ENCODE data around the gene SCTR. TPM values are rescaled to one million over a fixed set of nuclear protein-coding genes. Genes with fewer than 3 reads are reported as not detected.

SCTR gene
- total RNA-seq, 1 donor from 2014 or later = 1.9 TPM

GRCh38 chr2:119465687-119466086, 58.6 kb downstream of the SCTR start:
- H3K27ac Mint-ChIP-seq = no peak overlapping the region
- no peaks in the 10 kb centered on the region for H3K4me1 Mint-ChIP-seq (ENCODE audit: unreplicated experiment)
- H3K36me3 Mint-ChIP-seq = no peaks in the 10 kb centered on the region
- no peak for DNase-seq (ENCODE audit: extremely low spot score, unreplicated experiment)
- TF ChIP-seq CTCF (conservative IDR thresholded peaks at IDR 0.05) = no peak
- H3K27me3 Mint-ChIP-seq = no peaks in the 10 kb centered on the region
- no peak overlapping the region for H3K4me3 Mint-ChIP-seq
- no peaks in the 10 kb centered on the region for H3K9me3 Mint-ChIP-seq

GRCh38 chr2:119464981-119465380, 59.3 kb downstream of the SCTR start:
- H3K4me3 Mint-ChIP-seq = no peak overlapping the region

GRCh38 chr2:119463990-119464389, 60.3 kb downstream of the SCTR start:
- Mint-ChIP-seq H3K27me3 (no peaks in the 10 kb centered on the region), H3K4me3 (no peak overlapping the region), H3K36me3 (no peaks in the 10 kb centered on the region), H3K4me1 (ENCODE audit: unreplicated experiment) (no peaks in the 10 kb centered on the region), H3K9me3 (no peaks in the 10 kb centered on the region), H3K27ac (no peak overlapping the region)
- no peak for DNase-seq (ENCODE audit: extremely low spot score, unreplicated experiment)
- no peak for TF ChIP-seq CTCF (conservative IDR thresholded peaks at IDR 0.05)

More at GRCh38 chr2:119464981-119465380, 59.3 kb downstream of the SCTR start:
- Mint-ChIP-seq H3K9me3 (no peaks in the 10 kb centered on the region), H3K27ac (no peak overlapping the region), H3K4me1 (ENCODE audit: unreplicated experiment) (no peaks in the 10 kb centered on the region), H3K36me3 (no peaks in the 10 kb centered on the region), H3K27me3 (no peaks in the 10 kb centered on the region)
- no peak for TF ChIP-seq CTCF (conservative IDR thresholded peaks at IDR 0.05)
- no peak for DNase-seq (ENCODE audit: extremely low spot score, unreplicated experiment)

DNA sequence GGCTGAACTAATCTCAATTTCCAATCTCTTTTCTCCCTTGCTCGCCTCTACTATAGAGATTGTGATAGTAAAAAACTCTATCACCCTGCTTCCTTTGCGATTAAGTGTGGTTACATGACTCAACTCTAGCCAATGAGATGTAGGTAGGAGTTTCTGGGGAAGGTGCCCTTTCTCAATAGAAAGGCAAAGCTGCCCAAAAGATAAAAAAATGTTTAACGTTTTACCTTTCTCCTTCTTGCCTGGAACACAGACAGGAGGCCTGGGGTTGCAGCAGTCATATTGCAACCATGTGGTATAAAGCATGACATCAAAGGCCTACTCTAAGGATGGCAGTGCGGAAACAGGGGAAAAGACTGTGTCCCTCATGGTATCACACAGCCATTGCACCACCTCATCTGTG, 61.1 kb downstream of the SCTR start:
- TF ChIP-seq CTCF (conservative IDR thresholded peaks at IDR 0.05) = no peak
- DNase-seq (ENCODE audit: extremely low spot score, unreplicated experiment) = no peak

GRCh38 chr2:119462574-119462973, 61.7 kb downstream of the SCTR start:
- H3K9me3 Mint-ChIP-seq = no peaks in the 10 kb centered on the region
- H3K27ac Mint-ChIP-seq = no peak overlapping the region
- no peaks in the 10 kb centered on the region for H3K4me1 Mint-ChIP-seq (ENCODE audit: unreplicated experiment)
- H3K4me3 Mint-ChIP-seq = no peak overlapping the region
- DNase-seq (ENCODE audit: extremely low spot score, unreplicated experiment) = no peak
- no peaks in the 10 kb centered on the region for H3K36me3 Mint-ChIP-seq
- H3K27me3 Mint-ChIP-seq = no peaks in the 10 kb centered on the region
- TF ChIP-seq CTCF (conservative IDR thresholded peaks at IDR 0.05) = no peak

More for the DNA sequence above, 61.1 kb downstream of the SCTR start:
- H3K4me3 Mint-ChIP-seq = no peak overlapping the region
- no peaks in the 10 kb centered on the region for H3K27me3 Mint-ChIP-seq
- H3K4me1 Mint-ChIP-seq (ENCODE audit: unreplicated experiment) = no peaks in the 10 kb centered on the region
- H3K27ac Mint-ChIP-seq = no peak overlapping the region
- H3K9me3 Mint-ChIP-seq = no peaks in the 10 kb centered on the region
- H3K36me3 Mint-ChIP-seq = no peaks in the 10 kb centered on the region

- no peak overlapping the region for H3K27ac Mint-ChIP-seq
Observed at GRCh38 chr2:119461811-119462210, 62.5 kb downstream of the SCTR start.

More at GRCh38 chr2:119461811-119462210, 62.5 kb downstream of the SCTR start:
- H3K36me3 Mint-ChIP-seq = no peaks in the 10 kb centered on the region
- no peaks in the 10 kb centered on the region for H3K9me3 Mint-ChIP-seq
- no peak for DNase-seq (ENCODE audit: extremely low spot score, unreplicated experiment)
- peaks cover 2% of the 10 kb centered on the region for H3K27me3 Mint-ChIP-seq
- no peak overlapping the region for H3K4me3 Mint-ChIP-seq
- H3K4me1 Mint-ChIP-seq (ENCODE audit: unreplicated experiment) = no peaks in the 10 kb centered on the region
- TF ChIP-seq CTCF (conservative IDR thresholded peaks at IDR 0.05) = no peak
